Right ventricle myocardium inferior (tissue), 1 donor: ENCODE measurements around the gene SPATA24. TPM values are rescaled to one million over a fixed set of nuclear protein-coding genes. Genes with fewer than 3 reads are reported as not detected.

Experiments used
- ATAC-seq: fragments of 200-7000 bp; cut with Tn5 transposase; one replicate; pipeline ENCODE4 v1.9.1; 2020; ENCODE audit warnings: mild to moderate bottlenecking, moderate library complexity
- DNase-seq: peaks from one replicate; pipeline ENCODE4 v3.0.0; 2021; ENCODE audit errors: missing footprints
- intact Hi-C: fragments of 100-400 bp; cut with DNase I; formaldehyde crosslinking; loops from one replicate; pipeline ENCODE4 v1.11.0; 2022
- total RNA-seq: library from RNA; stranded (reverse); fragmentation: NEBNext Ultra II Directional; extraction: Animal tissue kit (Norgen Biotek cat#: 25700); gene quantifications from one replicate; pipeline ENCODE4 v1.2.1, GENCODE V29; 2021
- donor health status: DM: no; HTN: yes; CAD: no; lungs with severe emphysema.

Gene SPATA24
- total RNA-seq, 1 donor from 2014 or later: 17.2 TPM

GRCh38 chr5:139401546-139401945 is 2.3 kb downstream of the SPATA24 start:
- intact Hi-C loops: no loop called here
- no peak for ATAC-seq
- no peak for DNase-seq

- DNase-seq: no peak
- intact Hi-C loops: no loop called here
- no peak for ATAC-seq
These were observed 4.3 kb downstream of the SPATA24 start for GRCh38 chr5:139399501-139400121.

GRCh38 chr5:139397921-139398320 is 6.0 kb downstream of the SPATA24 start:
- ATAC-seq (no peak), DNase-seq (no peak)
- intact Hi-C loops: no loop called here

GRCh38 chr5:139396691-139397090 is 7.2 kb downstream of the SPATA24 start:
- no peak for DNase-seq

GRCh38 chr5:139395844-139396640 is 7.8 kb downstream of the SPATA24 start:
- DNase-seq (no peak), ATAC-seq (peak; percentile 29)
- intact Hi-C loops: loop anchor here (1.0 to 2.0 kb wide), 2 partner anchors 19 to 53 kb away; no protein-coding TSS in a partner anchor

More at GRCh38 chr5:139396691-139397090, 7.2 kb downstream of the SPATA24 start:
- ATAC-seq: no peak
- intact Hi-C loops: no loop called here

GRCh38 chr5:139394654-139395566 is 9.0 kb downstream of the SPATA24 start, which contains the start of gene PROB1:
PROB1 (minus strand) TSS chr5:139395104; CDS start chr5:139395081, 23 bp downstream.
- DNase-seq (peak; percentile 80), ATAC-seq (peak; percentile 81)
- intact Hi-C loops: loop anchor here (1.0 to 2.0 kb wide), 2 partner anchors 20 to 52 kb away; no protein-coding TSS in a partner anchor

- intact Hi-C loops: loop anchor here (2.0 kb wide), 1 partner anchor 51 kb away; no protein-coding TSS in a partner anchor
- peak; percentile 36 for ATAC-seq
- no peak for DNase-seq
These were observed 9.7 kb downstream of the SPATA24 start for GRCh38 chr5:139394123-139394653.

GRCh38 chr5:139393497-139394122 is 10.3 kb downstream of the SPATA24 start:
- no peak for DNase-seq
- intact Hi-C loops: loop anchor here (2.0 kb wide), 1 partner anchor 51 kb away; no protein-coding TSS in a partner anchor
- ATAC-seq: no peak

- DNase-seq: peak; percentile 87
- intact Hi-C loops: no loop called here
- no peak for ATAC-seq
These were observed 11.0 kb downstream of the SPATA24 start for GRCh38 chr5:139392678-139393496.

- DNase-seq (no peak), ATAC-seq (no peak)
- intact Hi-C loops: no loop called here
These were observed 11.6 kb downstream of the SPATA24 start for GRCh38 chr5:139392324-139392677.

GRCh38 chr5:139391570-139392323 is 12.1 kb downstream of the SPATA24 start:
- DNase-seq (no peak), ATAC-seq (no peak)
- intact Hi-C loops: loop anchor here (1.0 to 2.0 kb wide), 2 partner anchors 19 to 24 kb away; no protein-coding TSS in a partner anchor

GRCh38 chr5:139390639-139391569 is 13.0 kb downstream of the SPATA24 start:
- DNase-seq (no peak), ATAC-seq (no peak)
- intact Hi-C loops: loop anchor here (1.0 to 2.0 kb wide), 2 partner anchors 18 to 24 kb away; no protein-coding TSS in a partner anchor

GRCh38 chr5:139389701-139390638 is 13.9 kb downstream of the SPATA24 start, which contains the start of gene MZB1:
MZB1 (minus strand) TSS chr5:139389913; CDS start chr5:139389856, 57 bp downstream.
- intact Hi-C loops: loop anchor here (2.0 to 5.0 kb wide), 2 partner anchors 17 to 98 kb away; partner anchors contain the start of gene MATR3
- DNase-seq (no peak), ATAC-seq (no peak)

- DNase-seq: no peak
- ATAC-seq: peak; percentile 22
- intact Hi-C loops: loop anchor here (5.0 kb wide), 1 partner anchor 96 kb away; the partner anchor contains the start of gene MATR3
These were observed 15.6 kb downstream of the SPATA24 start for GRCh38 chr5:139388198-139388821.
